ENCODE measurements around the gene THRB.

Gene THRB

GRCh38 chr3:24067483-24067882 lies 427.2 kb downstream of the THRB start:
- no peak overlapping the region for H3K9ac ChIP-seq (ENCODE audit: low read length)
- H3K9me2 ChIP-seq (replicated peaks; ENCODE audit: insufficient read depth, low read length), result no peaks in the 10 kb centered on the region
- no peaks in the 10 kb centered on the region for H3K36me3 ChIP-seq (ENCODE audit: low read length)
- H4K20me1 ChIP-seq (ENCODE audit: low read depth, low read length), result no peaks in the 10 kb centered on the region
- H3K79me2 ChIP-seq (ENCODE audit: insufficient read depth, low read length), result no peaks in the 10 kb centered on the region
- H3K27me3 ChIP-seq (ENCODE audit: low read length), result no peaks in the 10 kb centered on the region
- H3K9me3 ChIP-seq (ENCODE audit: insufficient read depth, low read length), result no peaks in the 10 kb centered on the region
- no peak overlapping the region for H3K27ac ChIP-seq (ENCODE audit: low read depth, low read length)
- H2AFZ ChIP-seq (ENCODE audit: low read depth, low read length, severe bottlenecking), result no peak overlapping the region
- no peak for TF ChIP-seq CTCF (IDR thresholded peaks at IDR 0.05; ENCODE audit: insufficient read depth, low read length, poor library complexity, severe bottlenecking)
- no peak for TF ChIP-seq EZH2phosphoT487 (conservative IDR thresholded peaks at IDR 0.05; ENCODE audit: low read length)
- H3K4me2 ChIP-seq (ENCODE audit: low read depth, low read length, poor library complexity, severe bottlenecking), result no peak overlapping the region
- H3K4me3 ChIP-seq (ENCODE audit: insufficient read depth, low read length, poor library complexity, severe bottlenecking), result no peak overlapping the region
- H3F3A ChIP-seq (ENCODE audit: insufficient read depth), result no peaks in the 10 kb centered on the region

Measured in SU-DHL-6 (cell line).